ENCODE measurements around the gene THEMIS.

The THEMIS gene

DNA sequence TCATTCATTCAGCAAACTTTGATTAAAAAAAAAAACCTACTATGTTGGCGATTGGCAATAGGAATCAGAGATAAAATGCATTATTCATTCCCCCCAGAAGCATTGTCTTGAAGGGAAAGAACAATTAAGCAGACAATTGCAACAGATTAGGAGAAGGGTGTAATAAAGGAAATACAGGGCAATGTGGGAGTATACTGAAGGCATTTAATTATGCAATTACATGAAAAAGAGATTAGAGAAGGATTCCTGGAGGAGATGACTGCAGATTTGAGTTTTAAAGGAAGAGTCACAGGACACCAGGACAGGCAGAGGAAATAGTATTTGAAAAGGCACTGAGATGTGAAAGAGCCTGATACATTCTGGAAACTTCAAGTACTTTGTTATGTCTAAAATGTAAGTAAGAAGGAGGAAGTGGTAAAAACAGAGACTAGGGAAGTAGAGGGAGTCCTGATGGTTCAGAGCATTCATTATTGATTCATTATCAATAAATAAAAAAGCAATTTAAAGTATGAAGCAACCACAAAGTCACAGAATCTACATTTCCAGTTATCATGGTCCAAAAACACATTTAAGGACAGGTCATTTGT, 43.7 kb downstream of the THEMIS start:
- DNase-seq = no peak

DNA sequence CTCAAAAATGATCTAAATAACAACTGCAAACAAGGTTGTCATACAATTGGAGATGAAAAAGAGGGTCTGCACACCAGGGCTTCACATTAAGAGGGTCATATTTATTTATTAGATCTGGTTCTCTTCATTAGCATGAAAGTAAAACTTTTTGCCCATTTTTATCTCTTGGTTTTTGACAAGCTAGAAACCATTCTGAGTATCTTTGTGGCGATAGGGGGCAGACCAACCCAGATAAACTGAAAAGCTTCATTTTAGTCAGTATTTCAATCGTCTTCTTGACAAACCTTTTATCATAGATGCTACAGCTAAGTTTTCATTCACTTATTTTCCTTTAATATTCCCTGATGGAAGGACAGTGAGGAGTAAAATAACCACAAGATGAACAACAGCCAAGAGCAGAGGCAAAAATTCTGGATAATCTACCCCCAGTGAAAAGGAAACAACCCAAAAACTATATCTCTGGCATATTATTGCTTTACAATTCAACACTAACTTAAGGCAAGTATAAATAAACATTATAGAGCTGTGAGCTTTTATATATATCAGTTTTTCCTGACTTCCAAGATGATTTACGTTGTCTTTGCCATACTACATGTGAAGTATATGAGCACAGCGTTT, 45.2 kb downstream of the THEMIS start:
- DNase-seq = peak; percentile 24

DNA sequence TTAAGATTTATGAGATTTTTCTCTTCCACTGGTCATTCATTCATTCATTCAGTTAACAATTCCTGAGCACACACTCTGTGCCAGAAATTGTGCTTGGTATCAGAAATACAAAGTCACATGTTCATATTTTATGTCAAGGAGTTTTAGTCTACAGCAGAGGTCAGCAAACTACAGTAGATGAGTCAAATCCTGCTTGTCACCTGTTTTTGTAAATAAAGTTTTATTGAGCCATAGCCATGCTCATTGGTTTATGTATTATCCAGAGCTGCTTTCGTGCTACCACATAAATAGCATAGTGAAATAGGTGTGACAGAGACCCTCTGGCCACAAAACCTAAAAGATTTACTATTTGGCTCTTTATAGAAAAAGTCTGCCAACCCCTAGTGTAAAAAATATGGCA, 46.8 kb downstream of the THEMIS start:
- DNase-seq = no peak

DNA sequence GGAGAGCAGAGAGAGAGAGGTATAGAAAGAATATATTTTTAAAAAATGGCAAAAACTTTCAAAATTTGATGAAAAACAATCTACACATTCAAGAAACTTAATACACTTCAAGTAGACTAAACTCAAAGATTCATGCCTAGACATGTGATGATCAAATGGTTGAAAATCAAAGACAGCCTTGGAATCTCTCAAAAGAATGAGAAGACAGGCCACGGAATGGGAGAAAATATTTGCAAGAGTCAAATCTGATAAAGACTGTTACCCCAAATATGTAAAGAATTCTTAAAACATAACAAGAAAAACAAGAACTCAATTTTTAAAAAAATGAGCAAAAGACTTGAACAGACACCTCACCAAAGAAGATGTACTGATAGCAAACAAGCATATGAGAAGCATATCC, 49.7 kb downstream of the THEMIS start:
- no peak for DNase-seq

DNA sequence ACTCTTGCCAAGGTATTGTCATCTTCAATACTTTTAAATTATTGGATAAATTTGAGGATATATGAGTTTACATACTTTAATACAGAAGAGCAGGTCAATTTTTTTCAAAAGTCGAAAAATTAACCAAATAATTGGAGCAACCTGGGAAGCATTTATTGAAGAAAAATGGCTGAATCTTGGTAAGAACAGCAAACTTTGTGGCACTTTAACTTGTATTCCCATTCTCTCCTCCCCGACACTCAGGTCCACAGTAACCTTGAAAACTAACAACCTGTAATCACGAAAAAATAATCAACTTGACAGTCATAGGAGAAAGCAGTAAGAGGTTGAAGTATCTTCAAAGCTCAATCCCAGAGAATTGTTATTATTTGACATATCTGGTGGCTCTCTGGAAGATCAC, 55.6 kb downstream of the THEMIS start:
- no peak for DNase-seq

DNA sequence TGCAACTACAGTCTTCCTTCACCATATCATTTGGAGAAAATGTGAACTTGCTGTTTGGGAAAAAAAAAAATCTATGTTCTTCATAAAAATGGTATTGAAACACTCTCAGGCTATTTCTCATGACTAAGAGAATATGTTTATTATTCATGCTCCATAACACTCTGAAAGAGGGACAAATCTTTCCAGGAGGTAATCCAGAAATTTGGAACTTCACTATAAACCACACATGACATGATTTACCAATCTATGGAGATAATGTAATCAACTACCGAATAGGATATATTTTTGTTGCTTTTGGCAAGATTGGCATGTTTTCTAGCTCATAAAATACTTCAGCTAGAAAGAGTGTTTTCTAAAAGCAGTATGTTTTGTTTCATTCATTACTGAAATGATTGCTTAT, 56.3 kb downstream of the THEMIS start:
- no peak for DNase-seq

DNA sequence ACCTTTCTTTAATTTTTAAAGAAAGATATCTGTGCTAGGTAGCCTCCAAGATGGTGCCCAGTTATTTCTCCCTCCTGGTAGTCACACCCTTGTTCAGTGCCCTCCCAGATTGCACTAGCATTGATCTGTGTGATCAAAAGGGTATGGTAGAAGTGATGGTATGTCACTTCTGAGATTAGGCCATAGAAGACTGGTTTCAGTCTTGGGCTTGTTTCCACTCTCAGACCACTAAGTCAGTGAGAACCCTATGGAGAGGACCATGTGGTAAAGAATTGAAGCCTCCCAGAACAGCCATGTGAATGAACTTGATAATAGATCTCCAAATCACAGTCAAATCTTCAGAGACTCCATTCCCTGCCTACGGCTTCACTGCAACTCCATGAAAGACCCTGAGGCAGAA, 57.3 kb downstream of the THEMIS start:
- DNase-seq = no peak

DNA sequence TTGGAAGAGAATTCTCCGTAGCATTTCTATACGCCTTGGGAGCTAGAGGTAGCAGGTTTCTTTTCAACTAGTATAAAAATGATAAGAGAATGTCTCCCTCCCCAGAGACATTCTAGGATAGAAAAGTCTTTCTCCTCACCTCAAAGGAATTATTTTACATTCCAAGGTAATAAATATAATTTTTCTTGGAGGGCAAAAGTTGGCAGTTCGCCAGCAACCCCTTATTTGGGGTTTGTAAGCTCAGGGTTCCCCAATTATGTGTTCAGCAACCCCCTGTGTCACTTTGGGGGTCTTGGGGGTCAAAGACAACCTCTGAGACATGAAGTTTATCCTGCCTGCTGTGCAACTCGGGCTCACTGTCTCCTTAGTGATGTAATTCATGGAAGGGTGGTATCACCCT, 58.3 kb downstream of the THEMIS start:
- DNase-seq = no peak

DNA sequence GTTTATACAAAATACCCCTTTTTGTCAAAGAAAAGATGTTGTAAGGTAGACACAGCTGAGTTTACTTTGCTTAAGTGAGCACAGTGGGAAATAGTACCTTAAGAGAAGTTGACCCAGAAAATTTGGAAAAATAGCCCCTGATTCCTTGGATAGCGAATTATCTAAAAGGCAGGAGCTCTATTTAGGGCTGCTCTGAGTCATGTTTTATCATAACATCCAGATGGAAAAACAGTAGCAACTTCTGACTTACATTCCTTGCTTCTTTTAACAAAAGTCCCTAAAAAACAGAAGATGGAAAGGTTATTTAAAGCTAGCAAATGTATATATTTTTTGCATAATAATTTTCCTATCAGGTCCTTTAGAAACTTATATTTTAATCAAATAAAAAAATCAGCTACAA, 59.0 kb downstream of the THEMIS start:
- DNase-seq = no peak

DNA sequence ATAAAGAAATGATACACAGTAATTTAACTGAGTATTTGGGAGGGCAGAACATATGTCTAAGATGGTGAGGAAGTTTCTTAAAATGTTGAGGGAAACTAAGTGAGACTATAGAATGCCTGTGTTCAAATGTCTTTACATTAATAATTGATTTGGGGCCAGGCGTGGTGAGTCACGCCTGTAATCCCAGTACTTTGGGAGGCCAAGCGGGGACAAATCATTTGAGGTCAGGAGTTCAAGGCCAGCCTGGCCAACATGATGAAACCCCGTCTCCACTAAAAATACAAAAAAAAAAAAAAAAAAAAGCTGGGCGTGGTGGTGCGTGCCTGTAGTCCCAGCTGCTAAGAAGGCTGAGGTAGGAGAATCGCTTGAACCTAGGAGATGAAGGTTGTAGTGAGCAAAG, 66.7 kb downstream of the THEMIS start:
- DNase-seq = no peak

DNA sequence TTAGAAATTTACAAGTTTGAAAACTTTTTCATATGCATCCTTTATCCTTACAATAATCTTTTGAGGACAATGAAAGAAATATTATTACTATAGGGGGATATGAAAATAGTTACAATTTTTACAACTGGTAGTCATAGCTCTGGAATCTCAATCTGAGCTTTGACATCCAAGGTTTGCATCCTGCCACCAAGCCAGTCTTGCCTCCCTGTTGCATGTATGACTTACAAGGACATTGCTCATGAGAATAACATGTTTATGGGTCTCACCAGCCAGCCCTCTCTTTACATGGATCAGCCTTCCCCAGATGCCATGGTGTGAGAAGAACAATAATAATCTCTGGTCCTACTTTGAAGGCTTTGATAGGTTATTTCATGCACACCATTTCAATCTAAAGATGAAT, 67.5 kb downstream of the THEMIS start:
- no peak for DNase-seq

DNA sequence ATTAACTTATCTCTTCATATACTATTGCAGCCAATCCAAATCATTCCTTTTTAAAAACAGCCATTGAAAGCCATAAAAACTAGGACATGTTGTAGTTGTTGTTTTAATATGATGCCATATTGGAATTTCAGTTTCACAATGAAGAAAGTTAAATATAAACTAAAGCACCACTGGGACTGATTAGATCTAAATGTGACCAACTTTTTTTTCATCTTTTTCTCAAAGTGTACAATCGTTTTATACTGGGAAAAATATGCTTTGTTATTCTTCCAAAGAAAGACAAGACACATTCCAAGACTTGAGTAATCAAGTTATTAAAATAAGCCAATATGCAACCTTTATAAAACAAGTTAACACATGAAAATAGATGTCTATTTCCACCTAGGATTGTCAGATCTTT, 68.5 kb downstream of the THEMIS start:
- no peak for DNase-seq

DNA sequence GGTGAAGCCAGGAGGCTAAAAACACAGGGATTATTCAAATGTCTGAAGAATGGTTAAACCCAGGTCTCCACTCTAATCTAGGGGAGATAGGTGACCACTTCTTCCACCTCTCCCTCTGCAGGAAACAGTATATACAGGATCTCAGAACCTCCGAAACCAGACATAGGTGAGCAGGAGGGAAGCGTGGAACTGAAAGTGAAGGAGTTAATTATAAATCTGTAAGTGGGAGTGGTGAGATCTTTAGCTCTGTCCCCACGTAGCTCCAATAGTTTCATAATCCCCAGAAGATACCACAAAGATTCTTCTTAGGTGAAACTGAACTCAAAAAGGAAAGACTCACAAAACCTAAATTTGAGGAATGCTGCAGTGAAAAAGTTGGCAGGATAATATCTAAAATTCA, 76.8 kb downstream of the THEMIS start:
- DNase-seq = no peak

DNA sequence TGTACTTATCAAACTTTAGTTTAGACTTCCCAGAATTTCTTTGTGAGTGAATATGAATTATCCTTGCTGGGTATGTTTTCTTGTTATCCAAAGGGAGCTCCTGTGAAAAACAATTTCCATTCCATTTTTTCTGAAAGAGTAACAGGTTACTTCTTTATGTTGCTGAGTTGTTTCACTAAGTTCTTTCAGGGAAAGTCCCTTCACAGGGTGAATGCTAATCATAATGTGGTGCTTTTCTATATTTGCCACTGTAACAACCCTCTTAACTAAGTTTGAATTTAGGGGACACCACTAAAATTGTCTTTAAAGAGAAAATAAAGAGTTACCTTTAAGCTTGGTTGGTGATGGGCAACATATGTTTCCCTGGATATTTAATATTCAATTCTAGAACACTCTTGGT, 79.4 kb downstream of the THEMIS start:
- no peak for DNase-seq

DNA sequence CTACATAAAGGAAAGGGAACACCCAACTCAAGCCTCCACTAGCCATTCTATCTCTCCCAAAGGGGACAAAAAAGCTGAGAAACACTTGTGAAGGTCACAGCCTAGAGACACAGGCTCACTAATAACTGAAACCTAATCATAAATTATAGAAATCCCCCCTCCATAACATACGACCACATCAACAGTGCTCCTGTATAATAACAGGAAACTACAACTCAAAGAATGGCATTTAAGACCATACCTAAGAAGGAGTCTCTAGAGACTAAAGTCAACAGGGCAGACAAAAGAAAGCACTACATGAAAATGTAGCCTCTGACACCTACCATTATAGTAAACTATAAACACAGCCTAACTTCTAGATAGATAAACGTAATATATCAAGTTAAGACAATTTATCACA, 82.7 kb downstream of the THEMIS start:
- no peak for DNase-seq

DNA sequence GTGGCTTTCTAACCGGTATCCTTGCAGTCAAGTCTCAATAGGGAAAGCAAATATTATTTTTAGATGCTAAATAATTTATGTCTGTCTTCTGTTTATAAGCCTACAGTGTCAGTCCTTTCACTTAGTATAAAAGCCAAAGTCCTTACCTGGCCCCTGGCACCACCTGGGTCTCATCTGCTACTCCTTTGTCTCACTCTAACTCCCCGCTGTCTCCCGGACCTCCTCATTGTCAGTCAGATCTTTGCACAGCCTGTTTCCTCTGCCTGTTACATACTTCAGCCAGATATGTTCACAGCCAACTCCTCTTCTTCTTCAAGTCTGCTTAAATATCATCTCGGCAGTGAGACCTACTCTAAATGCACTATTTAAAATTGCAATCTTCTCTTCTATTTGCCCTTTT, 84.2 kb downstream of the THEMIS start:
- DNase-seq = no peak

DNA sequence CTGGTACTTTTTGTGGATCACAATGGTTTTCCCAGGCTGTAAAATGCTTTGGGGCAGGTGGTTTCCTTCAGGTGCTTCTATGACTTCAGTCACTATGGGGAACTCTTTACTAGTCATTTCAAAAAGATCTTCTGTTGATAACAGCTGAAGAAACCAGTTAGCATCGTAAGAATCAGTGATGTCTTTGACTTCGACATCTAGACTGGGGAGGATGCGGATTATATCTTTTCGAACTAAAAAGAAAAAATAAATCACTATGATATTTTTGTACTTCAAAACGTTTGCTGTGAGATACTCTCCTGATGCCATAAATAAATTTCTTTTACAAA, 87.2 kb downstream of the THEMIS start:
- DNase-seq = no peak

DNA sequence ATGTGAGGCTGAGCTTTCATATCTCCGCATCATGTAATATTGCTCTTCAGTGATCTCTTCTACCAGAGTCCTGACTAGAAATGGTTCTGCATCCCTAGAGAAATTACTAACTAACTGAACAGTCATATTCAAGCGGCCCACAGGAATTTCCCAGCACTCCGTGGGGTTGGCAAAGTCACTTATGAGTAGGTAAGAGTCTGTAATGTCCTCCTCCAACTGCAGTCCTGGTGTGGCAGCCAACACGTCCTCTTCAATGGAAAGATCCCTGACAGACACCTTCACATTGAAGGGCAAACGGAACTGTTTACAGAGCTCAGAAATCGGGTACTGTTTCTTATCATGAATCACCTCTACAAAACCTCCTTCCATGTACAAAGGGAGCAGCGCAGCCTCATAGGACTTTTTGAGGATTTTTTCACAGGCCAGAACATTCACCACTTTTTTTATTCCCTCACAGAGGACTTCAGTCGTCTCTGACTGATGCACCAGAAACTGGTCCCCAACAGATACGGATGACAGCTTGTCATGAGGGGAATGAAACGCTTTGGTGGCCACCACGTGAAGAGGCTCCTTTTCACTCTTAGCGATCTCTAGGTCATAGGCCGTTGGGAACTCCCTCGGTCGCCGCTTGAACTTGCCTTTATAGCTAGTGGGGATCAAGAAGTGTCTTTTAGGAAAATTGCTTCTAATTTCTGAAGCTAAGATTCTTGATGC, 87.7 kb downstream of the THEMIS start:
- no peak for DNase-seq

DNA sequence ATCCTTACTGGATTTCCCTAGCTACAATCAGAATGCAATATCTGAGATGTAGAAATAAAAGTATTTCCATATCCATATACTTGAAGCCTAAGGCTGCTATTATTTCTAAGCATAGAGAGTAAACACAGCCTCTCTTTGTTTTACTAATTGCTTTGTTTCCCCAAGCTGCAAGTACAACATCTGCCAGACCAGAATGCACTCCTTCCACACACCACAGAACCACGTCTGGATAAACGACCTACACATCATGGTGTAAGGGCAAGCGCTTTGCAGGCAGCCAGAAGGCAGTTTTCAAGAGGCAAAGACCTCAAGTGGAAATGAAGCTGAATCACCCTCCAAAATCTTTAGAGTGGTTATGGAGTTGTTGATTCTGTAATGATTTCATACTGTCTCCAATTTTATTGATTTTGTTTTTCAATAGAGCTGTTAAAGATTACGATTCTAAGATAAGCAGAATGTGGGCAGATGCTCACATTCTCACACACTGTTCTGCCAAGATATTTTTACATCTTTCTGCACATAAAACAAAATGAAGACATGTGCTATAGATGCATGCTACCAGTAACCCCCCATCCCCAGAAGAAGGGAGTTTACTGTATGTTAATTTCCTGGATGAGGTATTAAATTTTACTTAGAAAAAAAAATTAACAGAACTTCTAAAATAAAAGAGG, 88.8 kb downstream of the THEMIS start:
- no peak for DNase-seq

DNA sequence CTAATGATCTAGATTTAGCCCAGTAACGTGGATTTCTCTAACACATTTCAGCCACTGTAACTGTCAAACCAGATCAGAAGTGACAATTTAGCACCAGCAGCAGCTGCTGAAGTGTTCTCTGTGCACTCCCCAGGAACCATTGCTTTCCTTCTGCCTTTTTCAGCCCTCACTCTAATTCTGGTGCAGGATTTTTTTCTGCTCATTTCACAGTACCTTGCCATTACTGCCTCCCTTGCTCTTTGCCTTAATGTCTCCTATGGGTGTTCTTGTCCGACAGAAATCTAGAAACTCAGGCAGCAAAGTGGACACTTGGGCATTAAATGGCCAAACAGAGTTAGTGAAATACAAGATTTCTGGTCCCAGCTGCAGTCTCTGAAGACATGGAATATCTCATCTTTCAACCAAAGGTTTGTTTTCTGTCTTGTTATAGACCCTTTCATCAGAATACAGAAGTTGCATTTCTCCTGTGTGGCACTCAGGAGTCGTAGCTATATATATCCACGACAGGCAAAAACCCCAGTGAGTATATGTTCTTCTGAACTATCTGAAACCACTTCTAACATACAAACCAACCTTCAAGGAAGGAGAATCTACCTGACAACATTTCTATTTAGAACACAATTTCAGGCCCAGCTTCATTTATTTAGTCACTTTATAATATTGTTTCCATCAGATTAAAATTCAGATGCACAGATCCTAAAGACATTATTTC, 92.9 kb downstream of the THEMIS start:
- no peak for DNase-seq

DNA sequence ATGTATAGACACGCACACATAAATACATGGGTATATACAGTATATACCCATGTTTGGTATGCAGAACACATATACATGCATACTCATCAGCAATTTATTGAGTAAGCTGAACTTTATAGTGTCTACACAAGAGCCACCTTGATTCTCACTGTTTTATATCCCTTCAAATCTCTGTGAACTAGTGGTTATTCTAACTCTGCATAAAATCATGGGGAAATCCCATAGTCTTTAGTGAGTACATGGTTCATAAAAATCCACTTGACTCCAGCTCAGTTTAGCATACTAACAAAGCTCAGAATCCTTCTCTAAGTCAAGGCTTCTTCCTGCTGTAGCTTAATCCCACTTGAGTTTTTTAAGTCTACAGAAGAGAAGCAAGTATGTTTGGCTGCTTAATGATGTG, 104.1 kb downstream of the THEMIS start:
- DNase-seq = no peak

DNA sequence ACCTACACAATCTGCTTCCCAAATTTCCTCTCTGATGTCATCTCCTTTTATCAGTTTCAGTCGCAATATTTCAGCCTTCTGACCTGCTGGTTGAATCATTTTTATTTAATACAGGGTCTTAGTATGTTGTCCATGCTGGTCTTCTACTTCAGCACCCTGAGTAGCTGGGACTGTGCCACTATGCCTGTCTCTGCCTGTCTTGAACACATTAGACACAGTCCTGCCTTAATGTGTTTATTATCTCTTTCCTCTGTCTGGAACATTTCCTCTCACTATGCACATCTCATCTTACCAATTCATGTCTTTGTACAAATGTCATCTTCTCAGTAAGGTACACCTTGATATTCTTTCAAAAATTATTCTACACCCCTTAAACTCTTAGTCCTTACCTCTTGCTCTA, 106.5 kb downstream of the THEMIS start:
- DNase-seq = no peak

DNA sequence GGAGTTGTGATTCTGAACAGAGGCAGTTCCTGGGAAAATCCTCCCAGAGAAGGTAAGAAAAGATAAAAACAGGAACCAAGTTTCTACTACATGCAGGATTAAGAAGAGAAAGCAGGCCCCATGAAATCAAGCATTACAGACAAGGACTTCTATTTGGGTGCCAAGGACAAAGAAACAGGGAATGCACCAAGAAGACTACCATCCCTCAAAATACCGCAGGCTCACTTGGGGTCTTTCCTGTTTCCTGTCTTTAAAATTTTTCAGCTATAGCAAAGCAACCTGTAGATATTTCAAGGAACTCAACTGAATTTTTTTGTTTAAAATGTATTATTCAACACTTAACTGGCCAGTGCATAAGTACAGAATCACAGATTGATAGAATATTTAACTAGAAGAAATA, 107.5 kb downstream of the THEMIS start:
- no peak for DNase-seq

DNA sequence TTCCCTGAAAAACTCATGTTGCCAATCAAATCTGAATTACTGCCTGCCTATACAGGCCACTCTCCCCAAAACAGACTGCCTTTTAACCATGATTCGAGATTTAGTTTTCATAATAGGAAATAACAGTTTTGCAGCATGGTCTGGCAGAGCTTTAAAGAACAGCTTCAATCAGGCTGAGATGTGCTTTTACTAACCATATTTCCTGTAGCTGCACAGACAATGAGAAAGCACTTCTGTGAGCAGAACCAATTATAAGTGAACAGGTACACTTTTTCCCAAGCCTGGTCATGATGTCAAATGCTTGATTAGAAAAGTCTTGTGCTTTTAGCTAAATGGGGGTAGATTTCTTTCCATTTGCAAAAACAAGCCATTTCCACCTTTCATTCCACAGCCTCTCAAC, 108.2 kb downstream of the THEMIS start:
- DNase-seq = no peak
